Suprapubic skin (tissue), 4 donors: ENCODE data around the gene LRRC3C. TPM values are rescaled to one million over a fixed set of nuclear protein-coding genes. Genes with fewer than 3 reads are reported as not detected.
"Not testable (repeated sequence)": the region's sequence is repeated elsewhere in the genome, so short reads cannot be mapped to it uniquely, and the experiment has no call there.

Experiments used
- DNase-seq, 2 donors: peaks; one replicate each; pipeline ENCODE4 v3.0.0-alpha.2; 2019; ENCODE audit warnings: low spot score in 2 of 2
- H3K27ac ChIP-seq: fragments of 200-600 bp; sonication (generic); one replicate; pipeline ENCODE4 v1.5.1; 2019
- H3K27me3 ChIP-seq: fragments of 200-600 bp; sonication (generic); one replicate; pipeline ENCODE4 v1.5.1; 2019
- H3K36me3 ChIP-seq: fragments of 200-600 bp; sonication (generic); one replicate; pipeline ENCODE4 v1.5.1; 2019
- H3K4me1 ChIP-seq: fragments of 200-600 bp; sonication (generic); one replicate; pipeline ENCODE4 v1.5.1; 2019
- H3K4me3 ChIP-seq: fragments of 200-600 bp; sonication (generic); one replicate; pipeline ENCODE4 v1.5.1; 2019; ENCODE audit warnings: mild to moderate bottlenecking
- H3K9me3 ChIP-seq: fragments of 200-600 bp; sonication (generic); one replicate; pipeline ENCODE4 v1.5.1; 2019
- CTCF ChIP-seq, 2 donors: fragments of 200-600 bp in 1 of 2; fragments of 450-650 bp in 1 of 2; sonication (generic) in 1 of 2; IDR thresholded peaks; one replicate each; pipeline ENCODE4 v1.5.1; 2016 to 2019; ENCODE audit warnings: antibody characterized with exemption in 2 of 2, mild to moderate bottlenecking in 1 of 2, moderate library complexity in 1 of 2
- EP300 ChIP-seq: sonication (generic); formaldehyde crosslinking; IDR thresholded peaks from one replicate; pipeline ENCODE4 v1.6.1; 2017; ENCODE audit warnings: antibody characterized with exemption
- POLR2A ChIP-seq, 2 donors: fragments of 450-650 bp; IDR thresholded peaks; one replicate each; pipeline ENCODE4 v1.6.1; 2017; ENCODE audit warnings: antibody characterized with exemption in 2 of 2, mild to moderate bottlenecking in 2 of 2, moderate library complexity in 2 of 2
- POLR2AphosphoS5 ChIP-seq, 3 donors: sonication (generic); formaldehyde crosslinking; IDR thresholded peaks; one replicate each; pipeline ENCODE4 v1.6.1; 2017; ENCODE audit warnings: antibody characterized with exemption in 3 of 3
- WGBS: methylation state at CpG from one replicate; pipeline ENCODE4 v1.1.5; 2018; 5-methylcytosine and 5-hydroxymethylcytosine counted together
- total RNA-seq, 4 donors: library from RNA; depleted of rRNA; stranded (reverse); fragments of >200 nt; gene quantifications; one replicate each; pipeline ENCODE4 v1.1.0, GENCODE V29; 2016

Gene LRRC3C
- total RNA-seq, 4 donors from 2014 or later: 1.1 to 2.3 TPM; not detected in 2

- WGBS: 95% methylated on average over 4 of the region's 4 CpGs
- Histone ChIP-seq H3K4me3 (no peak overlapping the region), H3K4me1 (no peaks in the 10 kb centered on the region), H3K36me3 (no peaks in the 10 kb centered on the region), H3K9me3 (no peaks in the 10 kb centered on the region), H3K27ac (no peak overlapping the region), H3K27me3 (no peaks in the 10 kb centered on the region)
- TF ChIP-seq POLR2A (IDR thresholded peaks at IDR 0.05) (no peak), POLR2AphosphoS5 (IDR thresholded peaks at IDR 0.05) (no peak), EP300 (no peak), CTCF (IDR thresholded peaks at IDR 0.05) (no peak)
- DNase-seq: no peak
Observed at GRCh38 chr17:39898088-39898487, 29.4 kb upstream of the LRRC3C start.

DNA sequence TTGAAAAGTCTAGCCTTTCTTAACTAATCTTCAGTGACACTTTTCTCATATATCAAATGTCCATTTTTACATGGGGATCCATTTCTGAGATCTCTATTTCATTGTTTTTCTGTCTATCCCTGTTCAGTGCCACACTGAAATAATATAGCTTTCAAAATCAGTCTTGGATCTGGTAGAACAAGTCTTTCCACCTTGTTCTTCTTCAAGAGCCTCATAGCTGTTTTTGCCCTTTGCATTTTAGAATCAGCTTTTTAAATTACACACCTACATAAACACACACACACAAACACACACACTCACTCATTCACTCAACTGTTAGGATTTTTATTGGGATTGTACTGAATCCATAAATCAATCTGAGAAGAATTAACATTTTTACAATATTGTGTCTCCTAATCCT lies 28.3 kb upstream of the LRRC3C start:
- no peak for DNase-seq
- H3K36me3 ChIP-seq: no peaks in the 10 kb centered on the region
- H3K27ac ChIP-seq: no peak overlapping the region
- TF ChIP-seq CTCF (IDR thresholded peaks at IDR 0.05) (no peak), EP300 (no peak), POLR2A (IDR thresholded peaks at IDR 0.05) (no peak), POLR2AphosphoS5 (IDR thresholded peaks at IDR 0.05) (no peak)
- H3K4me1 ChIP-seq: no peaks in the 10 kb centered on the region
- no peaks in the 10 kb centered on the region for H3K27me3 ChIP-seq
- H3K9me3 ChIP-seq: no peaks in the 10 kb centered on the region
- H3K4me3 ChIP-seq: no peak overlapping the region

- WGBS: 93% methylated on average over 2 of the region's 2 CpGs
Observed at GRCh38 chr17:39902027-39902426, 25.5 kb upstream of the LRRC3C start.

DNA sequence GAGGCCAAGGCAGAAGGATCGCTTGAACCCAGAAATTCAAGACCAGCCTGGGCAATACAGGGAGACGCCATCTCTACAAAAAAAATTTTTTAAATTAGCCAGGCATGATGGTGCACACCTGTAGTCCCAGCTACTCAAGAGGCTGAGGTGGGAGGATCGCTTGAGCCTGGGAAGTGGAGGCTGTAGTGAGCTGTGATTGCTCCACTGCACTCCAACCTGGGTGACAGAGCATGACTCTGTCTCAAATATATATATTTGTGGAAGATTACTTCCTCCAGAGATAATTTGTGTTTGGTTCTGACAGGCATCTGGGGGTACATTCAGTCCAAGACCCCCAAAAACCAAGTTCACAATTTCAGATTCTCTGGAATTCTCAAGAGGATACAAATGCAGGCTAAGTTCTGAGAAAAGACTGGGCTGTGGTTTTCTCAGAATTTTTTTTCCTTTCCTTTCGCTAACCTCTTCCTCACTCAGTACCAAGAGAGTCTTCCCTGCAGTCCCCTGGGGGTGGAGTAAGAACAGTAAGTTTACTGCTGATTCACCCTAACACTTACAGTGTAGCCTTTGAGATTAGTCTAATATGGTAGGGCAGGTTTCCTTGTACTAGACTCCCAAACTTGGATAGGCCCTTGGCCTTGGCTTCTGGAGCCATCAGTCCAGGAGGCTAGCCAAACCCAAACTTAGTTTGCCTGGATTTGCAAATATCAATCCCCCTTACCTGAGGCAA lies 24.2 kb upstream of the LRRC3C start:
- Histone ChIP-seq H3K27ac (no peak overlapping the region), H3K36me3 (no peaks in the 10 kb centered on the region), H3K4me3 (no peak overlapping the region), H3K4me1 (no peaks in the 10 kb centered on the region), H3K27me3 (no peaks in the 10 kb centered on the region), H3K9me3 (no peaks in the 10 kb centered on the region)
- DNase-seq: no peak
- TF ChIP-seq CTCF (IDR thresholded peaks at IDR 0.05): no peak
- TF ChIP-seq EP300: no peak
- TF ChIP-seq POLR2AphosphoS5 (IDR thresholded peaks at IDR 0.05): no peak
- TF ChIP-seq POLR2A (IDR thresholded peaks at IDR 0.05): no peak
- WGBS: 92% methylated on average over 4 of the region's 4 CpGs

More at GRCh38 chr17:39902027-39902426, 25.5 kb upstream of the LRRC3C start:
- H3K9me3 ChIP-seq, H3K27ac ChIP-seq, H3K27me3 ChIP-seq, H3K4me1 ChIP-seq, H3K36me3 ChIP-seq, DNase-seq, H3K4me3 ChIP-seq: not testable (repeated sequence)

DNA sequence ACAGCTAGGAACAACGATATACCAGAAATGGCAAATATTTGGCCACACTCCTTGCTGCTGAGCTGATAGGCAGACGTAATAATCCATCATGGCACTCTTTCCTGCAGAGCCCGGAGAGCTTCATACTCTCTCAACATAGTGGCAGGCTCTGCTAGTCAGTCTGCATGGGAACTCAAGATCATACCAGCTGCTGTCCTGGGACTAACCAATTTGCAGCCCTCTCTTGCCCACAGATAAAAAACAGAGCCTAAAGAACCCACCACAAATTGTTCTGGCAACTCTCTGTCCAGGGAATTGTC lies 22.6 kb upstream of the LRRC3C start:
- H3K9me3 ChIP-seq: no peaks in the 10 kb centered on the region
- no peak overlapping the region for H3K4me3 ChIP-seq
- H3K4me1 ChIP-seq: no peaks in the 10 kb centered on the region
- peaks cover 9% of the 10 kb centered on the region for H3K36me3 ChIP-seq
- 92% methylated on average over 3 of the region's 3 CpGs for WGBS
- TF ChIP-seq CTCF (IDR thresholded peaks at IDR 0.05) (no peak), POLR2A (IDR thresholded peaks at IDR 0.05) (no peak), EP300 (no peak), POLR2AphosphoS5 (IDR thresholded peaks at IDR 0.05) (no peak)
- no peak overlapping the region for H3K27ac ChIP-seq
- no peak for DNase-seq
- no peaks in the 10 kb centered on the region for H3K27me3 ChIP-seq

DNA sequence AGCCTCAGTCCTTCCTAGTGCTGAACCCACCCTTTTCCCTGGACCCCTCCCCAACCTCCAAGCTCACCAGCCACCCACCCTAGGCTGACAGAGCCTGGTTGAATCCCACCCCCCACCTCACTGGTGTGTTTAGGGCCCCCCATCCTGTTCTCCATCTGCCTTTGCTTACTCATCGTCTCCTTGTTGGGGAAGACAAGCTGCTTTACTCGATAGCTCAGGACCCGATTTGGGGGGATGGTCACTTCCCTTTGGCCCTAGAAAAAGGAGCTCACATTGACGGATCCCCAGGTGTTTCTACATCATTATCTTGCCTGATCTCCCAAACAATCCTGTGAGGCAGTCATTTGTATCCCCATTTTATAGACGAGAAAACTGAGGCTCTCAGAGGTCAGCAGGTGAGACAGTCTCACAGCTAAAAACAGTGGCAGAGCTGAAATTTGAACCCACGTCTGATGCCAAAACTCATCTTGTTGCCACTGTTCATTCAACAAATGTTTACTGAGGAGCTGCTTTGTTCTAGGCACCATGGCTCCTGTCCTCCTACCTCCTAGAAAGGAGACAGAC lies 18.7 kb upstream of the LRRC3C start:
- no peak for DNase-seq
- Histone ChIP-seq H3K4me3 (no peak overlapping the region), H3K4me1 (no peaks in the 10 kb centered on the region), H3K9me3 (no peaks in the 10 kb centered on the region), H3K27me3 (no peaks in the 10 kb centered on the region), H3K36me3 (peaks cover 15% of the 10 kb centered on the region), H3K27ac (no peak overlapping the region)
- TF ChIP-seq POLR2AphosphoS5 (IDR thresholded peaks at IDR 0.05) (no peak), EP300 (no peak), CTCF (IDR thresholded peaks at IDR 0.05) (no peak), POLR2A (IDR thresholded peaks at IDR 0.05) (no peak)
- 94% methylated on average over 6 of the region's 6 CpGs for WGBS
